Measurements from ENCODE around the gene CA5B.
"Not testable (repeated sequence)": the region's sequence is repeated elsewhere in the genome, so short reads cannot be mapped to it uniquely, and the experiment has no call there.

CA5B gene

DNA sequence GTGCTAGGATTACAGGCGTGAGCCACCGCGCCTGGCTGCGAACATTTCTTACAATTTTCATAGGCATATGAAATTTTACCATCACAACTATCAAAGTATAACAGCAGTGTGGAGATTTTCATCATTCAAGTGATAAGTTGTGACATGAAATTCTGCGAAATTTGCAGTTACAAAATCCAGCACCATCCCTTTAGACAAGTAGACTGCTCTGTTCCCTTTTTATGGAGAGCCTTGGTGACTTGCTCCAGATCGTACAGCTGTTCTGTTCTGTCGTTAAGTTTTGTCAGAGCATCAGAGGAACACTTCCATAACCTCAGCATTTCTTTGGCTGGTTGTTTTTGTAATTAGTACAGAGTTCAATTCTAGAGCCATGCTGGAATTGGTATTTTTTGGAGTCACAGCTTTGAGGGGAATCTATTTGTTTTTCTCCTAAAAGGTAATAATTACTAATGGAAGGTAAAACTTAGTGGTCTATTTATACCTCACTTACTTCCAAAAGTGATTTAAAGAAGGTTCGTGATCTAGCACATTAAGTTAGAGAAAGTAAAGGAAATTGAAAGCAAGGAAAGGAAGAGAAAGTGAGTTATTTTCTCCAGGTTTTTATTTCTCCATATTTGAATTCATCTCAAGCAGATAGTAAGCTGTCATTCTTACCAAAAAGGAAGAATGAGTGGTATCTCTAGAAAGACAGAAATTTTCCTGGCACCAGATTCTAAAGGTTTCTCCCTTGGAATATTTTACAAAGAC, 74.3 kb downstream of the CA5B start:
- no peak for DNase-seq (ENCODE audit: low read depth in 2 of 2, low spot score in 1 of 2)

DNA sequence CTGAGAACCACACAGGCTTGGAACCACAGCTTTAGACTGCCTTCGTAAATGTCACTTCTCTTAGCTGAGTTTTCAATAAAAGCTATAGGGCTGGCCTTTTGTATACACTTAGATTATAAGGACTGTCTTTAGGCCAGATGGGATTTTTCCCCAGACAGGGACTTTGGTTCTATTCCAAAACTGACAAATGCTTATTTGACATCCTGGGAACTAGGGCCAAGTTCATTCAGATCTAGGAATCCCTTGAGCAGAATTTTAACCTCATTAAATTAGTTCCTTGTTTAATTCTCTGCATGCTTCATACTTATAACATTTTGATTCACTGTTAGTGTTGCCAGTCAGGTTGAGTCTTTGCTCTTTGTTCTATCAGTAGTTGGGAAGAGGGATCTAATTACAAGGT, 75.3 kb downstream of the CA5B start:
- no peak for DNase-seq (ENCODE audit: low read depth in 2 of 2, low spot score in 1 of 2)

DNA sequence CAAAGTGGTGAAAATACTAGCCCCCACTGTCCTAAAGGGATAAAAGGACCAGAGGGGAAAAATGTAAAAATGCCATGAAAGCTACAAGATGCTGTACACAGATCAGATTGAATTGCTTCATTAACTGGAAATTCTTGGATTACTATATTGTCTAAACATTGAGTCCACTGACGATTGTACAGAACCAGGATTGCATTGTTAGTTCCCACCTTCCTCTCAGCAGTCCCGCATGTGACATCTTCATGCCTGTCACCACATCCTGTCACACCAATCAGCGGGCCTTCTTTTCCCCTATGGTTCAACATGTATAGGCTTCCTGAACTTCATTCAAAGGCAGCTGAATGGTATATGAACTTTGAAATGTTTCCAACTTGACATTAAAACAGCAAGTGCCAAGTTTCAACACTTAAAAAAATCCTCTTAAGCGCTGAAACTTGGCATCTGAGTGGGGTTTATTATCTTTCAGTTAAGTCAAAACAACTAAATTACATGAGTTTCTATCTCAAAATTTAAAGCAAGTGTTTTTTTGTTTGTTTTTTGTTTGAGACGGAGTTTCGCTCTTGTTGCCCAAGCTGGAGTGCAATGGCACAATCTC, 76.8 kb downstream of the CA5B start:
- no peak for DNase-seq (ENCODE audit: low read depth in 2 of 2, low spot score in 1 of 2)

DNA sequence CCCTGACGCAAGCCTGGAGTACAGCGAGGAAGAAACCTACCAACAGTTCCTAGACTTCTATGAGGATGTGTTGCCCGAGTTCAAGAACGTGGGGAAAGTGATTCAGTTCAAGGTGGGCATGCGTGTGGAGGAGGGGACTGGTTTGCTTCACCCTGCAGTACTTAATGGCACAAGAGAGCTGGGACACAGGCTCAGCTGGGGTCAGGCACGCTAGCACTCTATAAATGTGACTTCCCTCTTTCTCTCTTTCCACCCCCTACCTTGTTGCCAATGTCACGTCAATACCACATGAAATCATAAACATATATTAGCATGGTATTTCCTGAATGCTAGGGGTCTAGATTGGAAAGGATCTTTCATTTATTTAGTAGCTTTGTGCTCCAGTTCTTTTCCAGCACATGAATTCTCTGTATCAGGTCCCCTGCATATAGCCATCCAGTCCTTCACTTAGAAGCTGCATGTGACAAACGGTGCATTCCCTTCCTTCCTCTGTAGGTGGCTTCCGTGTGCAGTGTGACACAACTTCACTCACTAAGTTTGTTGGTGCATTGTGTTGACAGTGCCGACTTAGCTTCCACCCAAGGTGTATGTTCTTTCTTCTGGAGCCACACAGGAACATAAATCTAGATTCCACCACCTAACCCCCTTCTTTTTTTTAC, 77.8 kb downstream of the CA5B start:
- no peak for DNase-seq (ENCODE audit: low read depth in 2 of 2, low spot score in 1 of 2)

DNA sequence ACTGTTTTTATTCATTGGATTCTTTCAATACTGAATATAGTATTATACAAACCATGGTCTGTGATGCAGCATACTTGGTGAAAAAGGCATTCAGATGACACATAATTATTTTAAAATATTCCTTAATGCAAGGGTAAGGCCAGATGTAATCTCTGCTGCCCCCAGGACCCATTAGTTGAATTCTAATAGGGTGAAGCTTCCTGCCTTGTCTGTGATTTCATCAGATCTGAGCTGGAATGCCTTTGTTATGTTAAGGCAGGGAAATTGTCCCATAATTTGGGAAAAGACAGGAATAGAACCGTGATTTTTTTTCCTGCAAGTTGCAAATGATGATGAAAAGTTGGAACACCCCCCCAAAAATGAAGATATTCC, 78.4 kb downstream of the CA5B start:
- DNase-seq (ENCODE audit: low read depth in 2 of 2, low spot score in 1 of 2), result no peak

DNA sequence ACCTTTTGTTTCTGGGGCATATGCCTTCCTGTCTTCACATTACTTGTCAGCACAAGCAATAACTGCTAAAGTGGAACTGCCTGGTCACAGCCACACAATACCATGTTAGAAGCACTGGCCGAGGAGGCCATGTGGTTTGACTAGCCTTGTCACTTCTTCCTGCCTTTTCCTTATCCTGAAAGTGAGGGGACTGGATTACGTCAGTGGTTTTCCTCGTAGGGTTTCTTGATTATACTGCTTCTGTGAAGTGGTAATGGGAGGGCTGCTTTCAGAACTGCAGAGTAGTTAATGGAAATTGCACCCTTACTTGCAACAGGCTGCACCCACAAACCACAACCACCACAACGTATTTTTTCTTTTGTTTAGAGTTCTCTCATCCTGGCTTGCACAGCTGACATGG, 78.8 kb downstream of the CA5B start:
- peak in 1 of 2 donors; percentile 9 for DNase-seq (ENCODE audit: low read depth in 2 of 2, low spot score in 1 of 2)

DNA sequence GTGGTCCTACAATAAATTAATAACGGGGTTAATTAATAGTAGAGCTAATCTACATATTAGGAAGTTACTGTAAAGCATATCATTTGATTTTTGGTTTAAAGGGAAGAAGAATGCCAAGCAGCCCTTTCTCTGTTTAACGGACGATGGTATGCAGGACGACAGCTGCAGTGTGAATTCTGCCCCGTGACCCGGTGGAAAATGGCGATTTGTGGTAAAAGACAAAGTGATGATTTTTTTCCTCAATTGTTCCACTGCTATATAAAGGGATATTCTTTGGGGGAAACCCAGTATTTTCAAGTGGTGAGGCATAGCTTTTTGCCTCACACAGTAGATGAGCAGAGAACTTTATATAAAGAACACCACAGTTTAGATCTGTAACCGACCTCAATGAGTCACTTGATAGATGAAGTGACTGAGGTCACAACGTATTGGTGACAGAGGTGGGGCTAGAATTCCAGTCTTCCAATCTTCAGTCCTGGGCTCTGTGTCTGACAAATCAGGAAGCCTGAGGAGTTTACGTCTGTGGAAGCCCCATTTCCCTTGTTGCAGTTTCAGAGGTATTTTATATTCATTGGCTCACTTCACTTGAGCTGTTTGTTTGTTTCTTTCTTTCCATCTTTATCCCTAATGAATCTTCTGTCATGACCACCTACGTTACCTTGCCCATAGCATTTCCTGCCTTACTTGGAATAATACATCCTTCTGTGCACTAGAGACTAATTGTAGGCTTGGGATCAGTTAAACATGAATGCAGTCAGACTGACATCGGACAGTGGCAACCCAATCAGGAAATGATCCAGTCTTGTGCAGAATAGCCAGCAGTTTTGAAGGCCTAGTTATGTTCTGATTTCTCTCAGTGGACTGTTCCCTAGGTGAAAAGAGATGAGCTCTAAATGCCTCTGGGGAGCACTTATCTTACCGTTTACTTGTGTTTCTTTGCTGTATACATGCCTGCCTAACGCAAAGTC, 82.3 kb downstream of the CA5B start:
- DNase-seq (ENCODE audit: low read depth in 2 of 2, low spot score in 1 of 2), result no peak

DNA sequence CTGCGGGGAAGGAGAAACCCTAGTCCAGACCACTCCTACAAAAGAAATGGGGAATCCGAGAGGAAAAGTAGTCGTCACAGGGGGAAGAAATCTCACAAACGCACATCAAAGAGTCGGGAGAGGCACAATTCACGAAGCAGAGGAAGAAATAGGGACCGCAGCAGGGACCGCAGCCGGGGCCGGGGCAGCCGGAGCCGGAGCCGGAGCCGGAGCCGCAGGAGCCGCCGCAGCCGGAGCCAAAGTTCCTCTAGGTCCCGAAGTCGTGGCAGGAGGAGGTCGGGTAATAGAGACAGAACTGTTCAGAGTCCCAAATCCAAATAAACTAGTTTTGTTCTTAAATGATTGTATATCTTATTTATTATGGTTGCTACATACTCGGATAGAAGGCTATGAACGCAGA, 84.9 kb downstream of the CA5B start:
- no peak for DNase-seq (ENCODE audit: low read depth in 2 of 2, low spot score in 1 of 2)

DNA sequence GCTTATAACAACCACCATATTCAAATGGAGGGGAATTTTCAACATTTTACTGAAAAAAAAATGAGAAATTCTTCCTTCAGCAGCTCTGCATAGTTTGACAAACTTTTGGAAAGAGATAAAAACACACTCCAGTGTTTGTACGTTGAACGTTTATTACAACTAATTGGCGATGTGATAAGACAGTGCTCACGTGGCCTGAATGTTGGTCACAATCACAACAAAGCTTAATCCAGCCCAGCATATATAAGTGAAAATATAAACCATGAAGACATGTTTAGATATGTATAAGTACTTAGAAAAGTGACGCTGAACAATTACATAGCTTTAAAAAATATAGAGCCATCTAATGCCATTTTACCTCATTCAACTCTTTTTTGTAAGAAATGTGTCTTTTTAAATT, 87.9 kb downstream of the CA5B start:
- DNase-seq (ENCODE audit: low read depth in 2 of 2, low spot score in 1 of 2), result no peak

DNA sequence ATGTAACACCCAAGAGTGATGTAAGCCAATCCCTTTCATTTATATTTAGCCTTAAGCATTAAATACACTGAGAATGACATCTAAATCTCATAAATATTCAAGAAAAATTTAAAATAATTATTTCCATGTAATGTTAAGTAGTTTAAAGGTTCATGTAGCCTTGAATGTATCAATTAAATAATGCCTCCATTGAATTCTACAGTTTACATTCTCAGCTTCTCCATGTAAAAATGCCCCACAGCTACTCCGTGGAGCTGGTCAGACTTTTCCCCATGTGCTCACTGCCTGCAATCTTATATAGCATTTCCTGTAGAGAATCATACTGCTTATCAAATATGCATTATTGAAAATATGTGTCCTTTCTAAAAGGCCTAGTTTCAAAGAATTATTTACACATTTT, 91.1 kb downstream of the CA5B start:
- no peak for DNase-seq (ENCODE audit: low read depth in 2 of 2, low spot score in 1 of 2)

DNA sequence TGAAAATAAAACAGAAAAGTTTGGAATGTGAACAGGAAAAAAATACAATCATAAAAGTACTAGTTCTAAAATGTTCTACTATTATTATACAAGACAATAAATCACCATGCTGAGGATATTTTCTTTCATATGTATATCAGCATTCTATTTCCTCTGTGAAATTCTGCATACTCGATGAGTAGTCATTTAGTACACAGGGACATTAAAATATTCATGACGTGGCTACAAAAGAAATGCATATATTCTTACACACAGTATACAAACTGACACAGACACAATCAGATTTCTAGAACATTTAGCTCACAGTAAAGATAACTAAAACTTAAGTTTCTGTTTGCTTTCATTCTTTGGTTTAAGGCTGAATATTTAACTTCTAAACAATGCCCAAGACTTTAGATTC, 93.3 kb downstream of the CA5B start:
- DNase-seq (ENCODE audit: low read depth in 2 of 2, low spot score in 1 of 2), result not testable (repeated sequence)

DNA sequence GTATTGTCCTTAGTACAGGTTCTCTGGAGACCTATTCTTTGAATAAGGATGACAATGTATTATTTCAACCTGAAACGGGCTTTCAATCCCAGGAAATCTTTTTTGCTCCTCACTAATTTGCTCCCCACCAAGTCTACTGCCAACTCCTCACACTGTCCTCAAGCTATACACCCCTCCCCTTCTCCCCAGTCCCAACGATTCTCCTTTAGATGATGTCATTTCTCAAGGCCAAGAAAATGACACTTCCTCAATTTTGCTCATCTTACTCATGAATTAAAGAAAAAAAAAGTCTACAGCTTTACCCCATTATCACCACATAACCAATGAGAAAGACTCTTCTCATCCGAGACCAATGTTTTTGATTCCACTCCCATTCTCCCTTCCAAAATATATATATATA, 96.0 kb downstream of the CA5B start:
- no peak for DNase-seq (ENCODE audit: low read depth in 2 of 2, low spot score in 1 of 2)

DNA sequence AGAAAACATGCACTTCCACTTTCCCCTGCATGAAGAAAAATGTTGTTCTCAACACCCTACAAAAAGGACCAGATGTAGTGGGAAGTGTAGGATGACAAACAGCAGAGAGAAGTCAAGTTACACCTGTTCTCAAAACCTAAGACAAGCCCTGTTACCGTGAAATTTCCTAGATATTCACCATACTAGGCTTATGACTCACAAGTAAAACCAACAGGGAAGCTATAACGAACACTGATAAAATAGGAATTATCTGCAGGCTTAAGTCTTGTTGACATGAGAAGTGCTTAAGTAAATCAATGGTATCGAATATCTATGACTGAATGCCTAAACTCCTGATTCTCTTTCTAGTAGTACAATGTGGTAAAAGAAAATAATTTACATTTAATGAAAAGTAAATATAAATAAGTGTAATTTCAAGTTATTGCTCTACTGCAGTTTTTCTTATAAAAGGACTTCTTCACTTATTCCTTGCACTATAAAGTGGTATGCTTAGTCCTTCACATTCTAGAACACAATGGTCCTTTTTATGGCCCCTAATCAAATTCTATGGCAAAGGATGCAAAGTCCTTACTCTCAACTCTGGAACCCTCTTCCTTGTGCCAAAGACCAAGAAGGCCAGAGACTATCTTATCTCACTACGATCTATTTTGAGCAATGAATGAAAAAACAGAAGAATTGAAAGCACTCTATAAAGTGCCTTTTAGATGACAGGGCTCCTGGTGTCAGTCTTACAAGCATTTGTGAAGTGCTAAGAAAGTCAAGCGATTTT, 96.9 kb downstream of the CA5B start:
- no peak for DNase-seq (ENCODE audit: low read depth in 2 of 2, low spot score in 1 of 2)

Data from stimulated activated CD8-positive, alpha-beta memory T cell treated with anti-CD3 and anti-CD28 coated beads, Interleukin-4, amount 100 ng/mL, for 1 hour (primary cell).